T-helper 2 cell treated with Interferon-gamma antibody and Interleukin-4, amounts not matched to agents 100 ng/mL and 5 ng/mL, for 36 hours (primary cell): ENCODE measurements around the gene SEMA3B. TPM values are rescaled to one million over a fixed set of nuclear protein-coding genes. Genes with fewer than 3 reads are reported as not detected.

ENCODE experiments used
- intact Hi-C: fragments of 100-400 bp; cut with micrococcal nuclease; formaldehyde crosslinking; loops from one replicate; pipeline ENCODE4 v1.15.1; 2023
- total RNA-seq: library from RNA; stranded (reverse); gene quantifications from 2 replicates; pipeline ENCODE4 v1.2.3, GENCODE V29; 2022

SEMA3B gene
- total RNA-seq, 1 donor from 2014 or later, result 0.30 TPM

GRCh38 chr3:50290161-50290641, 21.3 kb downstream of the SEMA3B start:
- intact Hi-C loops, result no loop called here

DNA sequence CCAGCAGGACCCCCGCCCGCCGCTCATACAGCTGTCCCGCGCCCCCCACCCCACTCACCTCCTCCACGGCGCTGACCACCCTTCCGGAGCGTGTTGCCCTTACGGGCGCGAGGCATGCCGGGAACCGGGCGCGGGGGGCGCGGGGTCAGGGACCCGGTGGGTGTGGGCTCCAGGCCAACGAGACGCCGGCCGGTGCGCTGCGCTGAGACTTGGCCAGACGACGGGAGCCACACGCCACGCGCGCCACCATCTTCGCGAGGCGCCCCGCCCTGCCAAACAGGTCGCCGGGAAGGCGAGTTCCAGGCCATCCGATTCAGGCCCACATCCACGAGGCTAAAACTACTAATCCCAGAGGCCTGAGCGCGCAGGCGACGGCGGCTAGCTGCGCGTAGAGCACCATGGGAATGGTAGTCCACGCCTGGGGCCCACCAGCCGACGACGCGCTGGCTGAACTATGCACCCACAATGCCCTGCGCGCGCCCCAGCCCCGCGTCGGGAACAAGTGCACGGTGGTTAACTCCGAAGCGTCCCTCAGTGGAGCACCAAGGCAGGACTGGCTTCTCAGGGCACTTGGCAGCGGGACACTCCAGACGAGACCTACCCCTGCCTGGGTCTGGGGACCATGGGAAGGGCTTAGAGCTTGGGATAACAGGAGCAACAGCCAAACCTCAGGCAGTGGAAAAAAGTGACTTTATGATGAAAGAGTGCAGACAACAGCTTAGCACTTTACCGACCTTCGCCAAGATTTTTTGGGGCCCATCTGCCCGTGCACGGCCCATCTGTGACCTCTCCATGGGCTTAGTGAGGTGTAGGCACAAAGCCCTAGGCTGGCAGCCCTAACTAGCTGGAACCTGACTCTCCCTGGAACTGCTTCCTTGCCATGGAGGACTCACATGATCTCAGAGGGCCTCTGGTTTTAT, 23.5 kb downstream of the SEMA3B start, which contains the start of gene IFRD2:
Gene IFRD2 (minus strand): TSS at position 271 of the 920 bp plus-strand sequence. CDS start 155 bp downstream, at position 116.
- intact Hi-C loops, result loop anchor here (1.0 kb wide), 4 partner anchors 29 to 822 kb away; partner anchors contain the start of genes CYB561D2, DAG1 and NPRL2

DNA sequence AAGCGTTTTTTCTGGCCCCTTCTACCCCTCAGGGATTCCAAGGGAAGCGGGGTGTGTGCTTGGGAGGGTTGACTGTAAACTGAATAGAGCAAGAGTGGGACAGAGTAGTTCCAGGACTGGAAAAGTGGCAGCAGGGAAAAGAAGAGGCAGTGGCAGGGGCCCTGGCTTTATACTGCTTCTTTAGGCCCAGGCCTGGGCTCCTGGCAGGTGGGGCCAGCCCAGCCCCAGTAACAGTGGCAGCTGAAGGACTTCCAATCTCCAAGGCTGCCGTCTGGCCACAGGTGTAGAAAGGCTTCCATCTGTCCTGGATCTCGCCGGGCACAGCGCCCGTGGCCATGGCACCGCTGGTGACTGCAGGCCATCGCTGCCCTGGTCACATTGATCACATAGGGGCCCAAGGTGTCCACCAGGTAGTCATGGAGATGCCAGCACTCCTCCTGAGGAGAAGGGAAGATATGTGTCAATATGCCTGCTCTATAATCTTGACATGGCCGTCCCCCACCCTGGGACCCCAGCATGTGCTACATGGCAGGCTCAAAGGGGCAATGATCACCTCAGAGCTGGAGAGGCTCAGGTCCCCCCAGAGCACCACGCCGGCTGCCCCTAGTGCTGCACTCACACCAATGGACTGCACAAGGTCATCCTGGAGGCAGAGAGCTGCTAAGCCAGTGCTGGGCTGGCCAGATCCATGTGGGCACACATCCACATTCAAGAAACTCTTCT, 24.3 kb downstream of the SEMA3B start:
- intact Hi-C loops, result no loop called here

- intact Hi-C loops, result no loop called here
These were observed 25.1 kb downstream of the SEMA3B start for GRCh38 chr3:50294089-50294488.

DNA sequence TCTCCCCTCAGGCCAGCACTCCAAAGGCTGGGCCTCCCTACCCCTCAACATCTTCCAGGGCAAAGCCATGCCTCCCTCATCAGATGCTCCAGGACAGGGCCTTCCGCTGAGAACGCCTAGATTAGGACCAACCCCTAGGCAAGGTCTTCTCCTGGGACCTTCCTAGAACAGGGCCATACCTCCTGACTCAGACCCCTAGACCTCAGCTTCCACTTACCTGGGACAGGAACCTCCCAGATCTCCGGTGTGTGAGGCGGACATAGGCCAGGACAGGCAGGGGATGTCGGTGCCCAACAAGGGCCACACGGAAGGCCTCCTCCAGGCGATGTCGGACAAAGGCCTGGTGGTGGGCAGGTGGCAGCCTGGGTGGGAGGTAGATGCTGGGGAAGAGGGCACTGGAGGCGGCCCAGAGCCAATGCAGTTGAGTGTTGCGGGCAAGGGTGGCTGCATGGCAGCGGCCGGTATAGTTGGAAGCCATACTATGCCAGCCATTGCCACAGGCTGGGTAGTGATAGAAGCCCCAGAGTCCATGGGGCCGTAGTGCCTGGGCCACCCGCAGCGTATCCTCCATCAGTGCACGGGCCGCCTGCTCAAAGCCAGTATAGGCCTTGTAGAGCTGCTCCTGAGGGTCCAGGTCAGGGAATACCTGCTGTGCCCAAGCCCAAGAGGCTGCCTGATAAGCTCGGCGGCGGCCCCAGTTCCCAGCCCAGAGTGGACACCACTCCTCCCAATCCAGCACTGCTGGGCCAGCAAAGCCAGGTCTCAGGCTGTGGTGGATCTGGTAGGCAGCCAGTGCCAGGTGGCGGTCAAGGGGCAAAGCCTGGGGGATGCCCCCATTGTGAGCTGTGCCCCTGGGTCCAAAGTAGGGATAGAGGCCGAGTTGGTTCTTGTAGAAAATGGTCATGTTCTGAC, 25.8 kb downstream of the SEMA3B start:
- intact Hi-C loops, result loop anchor here (5.0 kb wide), 1 partner anchor 1737 kb away; the partner anchor contains the start of gene PFKFB4

DNA sequence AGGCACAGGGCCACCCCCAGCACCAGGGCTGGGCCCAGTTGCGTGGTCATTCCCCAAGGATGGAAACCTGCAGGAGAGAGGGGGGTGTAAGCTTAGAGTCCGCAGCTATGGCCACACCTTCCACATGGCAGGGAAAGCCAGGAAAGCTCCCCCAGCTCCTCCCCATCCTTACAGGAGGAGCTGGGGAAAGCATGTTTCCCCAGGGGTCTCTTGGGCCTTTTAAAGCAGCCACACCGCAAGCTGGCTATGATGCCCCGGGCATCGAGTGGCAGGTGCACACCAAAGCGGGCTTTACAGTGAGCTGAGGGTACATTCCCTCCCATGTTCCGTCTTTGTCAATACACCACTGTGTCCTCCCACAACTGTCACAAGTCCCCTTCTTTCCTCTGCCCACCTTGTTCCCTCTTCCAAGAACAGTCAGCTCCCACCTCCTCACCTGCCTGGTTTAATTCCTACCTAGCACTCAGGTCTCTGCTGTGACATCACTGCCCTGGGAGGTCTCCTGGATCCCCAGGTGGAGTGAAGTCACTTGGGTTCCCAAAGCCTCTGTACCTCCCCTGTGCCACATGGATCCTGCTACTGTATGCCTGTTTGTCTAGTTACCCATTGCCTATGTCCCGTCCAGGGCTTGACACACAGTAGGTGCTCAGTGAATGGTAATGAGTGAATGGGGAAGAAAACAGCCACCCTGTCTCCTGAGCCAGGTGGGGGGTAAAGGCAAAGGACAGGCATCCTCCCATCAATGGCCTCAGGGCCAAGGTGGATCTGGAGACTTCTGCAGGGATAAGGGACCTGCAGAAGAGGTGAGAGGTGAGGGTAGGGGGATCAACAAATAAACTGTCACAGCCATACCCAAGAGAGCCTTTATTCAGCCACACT, 26.8 kb downstream of the SEMA3B start:
- intact Hi-C loops, result loop anchor here (5.0 kb wide), 1 partner anchor 1738 kb away; the partner anchor contains the start of gene PFKFB4

- intact Hi-C loops, result loop anchor here (5.0 kb wide), 1 partner anchor 1740 kb away; the partner anchor contains the start of gene PFKFB4
These were observed 27.9 kb downstream of the SEMA3B start for GRCh38 chr3:50296721-50297383.

- intact Hi-C loops, result loop anchor here (5.0 kb wide), 1 partner anchor 1740 kb away; the partner anchor contains the start of gene PFKFB4
These were observed 28.4 kb downstream of the SEMA3B start for GRCh38 chr3:50297384-50297775.

- intact Hi-C loops, result loop anchor here (2.0 to 5.0 kb wide), 3 partner anchors 53 to 1741 kb away; partner anchors contain the start of genes CYB561D2, NPRL2 and PFKFB4
These were observed 29.2 kb downstream of the SEMA3B start for GRCh38 chr3:50297896-50298725.

- intact Hi-C loops, result loop anchor here (1.0 to 5.0 kb wide), 8 partner anchors 22 to 1742 kb away; partner anchors contain the start of genes CYB561D2, GNAI2, HEMK1 and NPRL2
These were observed 30.1 kb downstream of the SEMA3B start, which contains the start of the genes HYAL3 and NAA80 for GRCh38 chr3:50298836-50299637. Gene HYAL3, minus strand, starts transcription at chr3:50299405. Its CDS starts 3,803 bp downstream, at chr3:50295602. Gene NAA80, minus strand, starts transcription at chr3:50299405. Its CDS starts 1,942 bp downstream, at chr3:50297463.

GRCh38 chr3:50299638-50299928, 30.6 kb downstream of the SEMA3B start:
- intact Hi-C loops, result loop anchor here (1.0 to 5.0 kb wide), 8 partner anchors 22 to 1742 kb away; partner anchors contain the start of genes CYB561D2, GNAI2, HEMK1 and NPRL2

GRCh38 chr3:50299929-50300680, 31.2 kb downstream of the SEMA3B start:
- intact Hi-C loops, result loop anchor here (1.0 to 5.0 kb wide), 8 partner anchors 21 to 1743 kb away; partner anchors contain the start of genes CYB561D2, GNAI2, HEMK1 and NPRL2

GRCh38 chr3:50300681-50301254, 31.8 kb downstream of the SEMA3B start:
- intact Hi-C loops, result no loop called here

DNA sequence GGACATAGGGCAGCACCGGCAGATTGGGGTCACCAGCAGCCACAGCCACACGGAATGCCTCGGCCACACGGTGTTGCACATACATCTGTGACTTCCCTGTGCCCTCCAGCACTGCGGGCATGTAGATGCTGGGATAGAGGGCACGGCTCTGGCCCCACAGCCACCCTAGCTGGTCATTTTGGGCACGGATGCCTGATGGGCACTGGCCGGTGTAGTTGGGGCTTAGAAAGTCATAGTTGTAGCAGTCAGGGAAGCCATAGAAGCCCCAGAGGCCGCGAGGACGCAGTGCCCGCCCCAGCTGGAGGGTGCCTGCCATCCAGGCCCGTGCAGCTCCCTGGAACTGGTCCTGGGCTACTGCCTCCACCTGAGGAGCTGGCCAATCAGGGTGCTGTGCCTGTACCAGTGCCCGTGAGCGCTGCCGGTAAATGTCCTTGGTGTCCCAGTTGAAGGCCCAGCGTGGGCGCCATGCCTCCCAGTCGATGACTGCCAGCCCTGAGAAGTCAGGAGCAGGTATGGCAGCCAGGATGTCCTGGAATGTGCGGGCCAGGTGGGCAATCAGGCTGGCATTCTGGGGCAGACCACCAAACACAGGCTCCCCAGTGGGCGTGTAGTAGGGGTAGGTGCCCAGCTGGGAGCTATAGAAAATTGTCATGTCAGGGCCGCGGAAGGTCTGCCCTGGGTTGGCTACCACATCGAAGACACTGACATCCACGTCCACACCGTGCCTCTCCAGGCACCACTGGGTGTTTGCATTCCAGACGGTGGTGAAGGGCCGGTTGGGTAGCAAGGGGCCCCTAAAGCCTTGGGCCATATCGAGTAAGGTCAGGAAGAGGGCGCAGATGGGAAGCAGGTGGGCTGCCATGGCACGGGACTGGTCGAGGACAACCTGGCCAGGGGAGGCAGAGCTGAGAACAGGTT, 33.4 kb downstream of the SEMA3B start:
- intact Hi-C loops, result no loop called here
